Gastroesophageal sphincter (tissue), 4 donors: ENCODE results near the gene TMEM9B. TPM values are rescaled to one million over a fixed set of nuclear protein-coding genes. Genes with fewer than 3 reads are reported as not detected.

Source experiments
- ATAC-seq: fragments of 150-250 bp; one replicate; pipeline ENCODE4 v1.9.1; 2016; ENCODE audit warnings: mild to moderate bottlenecking, moderate library complexity
- H3K27ac ChIP-seq, 4 donors: fragments of 200-600 bp; sonication (generic) in 3 of 4; 1 replicate in 3 of 4; 2 replicates in 1 of 4; pipeline ENCODE4 v1.5.1; 2016 to 2019
- H3K27me3 ChIP-seq: fragments of 200-600 bp; sonication (generic); one replicate; pipeline ENCODE4 v1.5.1; 2019
- H3K36me3 ChIP-seq, 2 donors: fragments of 200-600 bp; sonication (generic); one replicate each; pipeline ENCODE4 v1.5.1; 2019; ENCODE audit warnings: control low read depth in 1 of 2
- H3K4me1 ChIP-seq, 3 donors: fragments of 200-600 bp; sonication (generic); 1 replicate in 2 of 3; 2 replicates in 1 of 3; pipeline ENCODE4 v1.5.1; 2016 to 2019; ENCODE audit warnings: control low read depth in 2 of 3
- H3K4me3 ChIP-seq, 2 donors: fragments of 200-600 bp; sonication (generic); one replicate each; pipeline ENCODE4 v1.5.1; 2019; ENCODE audit warnings: mild to moderate bottlenecking in 1 of 2, moderate library complexity in 1 of 2
- H3K9me3 ChIP-seq, 3 donors: fragments of 200-600 bp; sonication (generic); one replicate each; pipeline ENCODE4 v1.5.1; 2017 to 2019; ENCODE audit warnings: control low read depth in 2 of 3
- CTCF ChIP-seq, 4 experiments: fragments of 200-600 bp in 2 of 4; fragments of 450-650 bp in 2 of 4; sonication (generic) in 1 of 4; IDR thresholded peaks; one replicate each; pipeline ENCODE4 v1.5.1; 2017 to 2019; ENCODE audit warnings: antibody characterized with exemption in 4 of 4, mild to moderate bottlenecking in 2 of 4, moderate library complexity in 2 of 4
- EP300 ChIP-seq: sonication (generic); formaldehyde crosslinking; IDR thresholded peaks from one replicate; pipeline ENCODE4 v1.6.1; 2017; ENCODE audit warnings: antibody characterized with exemption, mild to moderate bottlenecking
- POLR2A ChIP-seq, 2 donors: fragments of 450-650 bp; IDR thresholded peaks; one replicate each; pipeline ENCODE4 v1.6.1; 2017; ENCODE audit warnings: antibody characterized with exemption in 2 of 2, mild to moderate bottlenecking in 2 of 2, moderate library complexity in 1 of 2
- POLR2AphosphoS5 ChIP-seq: sonication (generic); formaldehyde crosslinking; IDR thresholded peaks from one replicate; pipeline ENCODE4 v1.6.1; 2017; ENCODE audit warnings: antibody characterized with exemption
- WGBS, 2 donors: methylation state at CpG; one replicate each; pipeline ENCODE4 v1.1.5; 2018; ENCODE audit warnings: low coverage in 1 of 2; 5-methylcytosine and 5-hydroxymethylcytosine counted together
- total RNA-seq, 4 donors: library from RNA; depleted of rRNA; stranded (reverse); fragments of >200 nt; gene quantifications; one replicate each; pipeline ENCODE4 v1.1.0, GENCODE V29; 2016

The TMEM9B gene
- total RNA-seq, 4 donors from 2014 or later: 14.6 to 40.0 (median 21.5) TPM

- H3K27ac ChIP-seq: peak overlapping the region in 3 of 4 donors; percentile 93 to 96 (median 94)
- H3K36me3 ChIP-seq: peaks cover 0 to 9% of the 10 kb centered on the region in 2 donors
- H3K4me3 ChIP-seq: peak overlapping the region in 1 of 2 donors; percentile 89
- 2 to 12% methylated on average over 2 of the region's 2 CpGs for WGBS, 2 donors
- TF ChIP-seq CTCF (IDR thresholded peaks at IDR 0.05) (no peak), POLR2AphosphoS5 (no peak), EP300 (no peak), POLR2A (IDR thresholded peaks at IDR 0.05) (no peak)
- H3K27me3 ChIP-seq: no peaks in the 10 kb centered on the region
- peaks cover 8 to 62% (median 18%) of the 10 kb centered on the region in 3 donors for H3K4me1 ChIP-seq
- ATAC-seq: no peak
- H3K9me3 ChIP-seq: no peaks in the 10 kb centered on the region
Measured at GRCh38 chr11:8962841-8963240, 1.4 kb downstream of the TMEM9B start.

GRCh38 chr11:8961401-8961800, 2.8 kb downstream of the TMEM9B start:
- Histone ChIP-seq H3K9me3 (no peaks in the 10 kb centered on the region), H3K27me3 (no peaks in the 10 kb centered on the region), H3K4me1 (peaks cover 8 to 62% (median 18%) of the 10 kb centered on the region in 3 donors), H3K36me3 (peaks cover 0 to 19% of the 10 kb centered on the region in 2 donors), H3K4me3 (no peak overlapping the region), H3K27ac (peak overlapping the region in 1 of 4 donors; percentile 46)
- WGBS, 2 donors: 33 to 35% methylated on average over 1 to 2 of the region's 2 CpGs
- no peak for ATAC-seq
- no peak for TF ChIP-seq EP300
- no peak for TF ChIP-seq POLR2AphosphoS5
- TF ChIP-seq CTCF (IDR thresholded peaks at IDR 0.05): no peak
- no peak for TF ChIP-seq POLR2A (IDR thresholded peaks at IDR 0.05)

GRCh38 chr11:8959546-8960166, 4.6 kb downstream of the TMEM9B start:
- no peak for TF ChIP-seq POLR2AphosphoS5
- TF ChIP-seq CTCF (IDR thresholded peaks at IDR 0.05): peak; percentile 21 to 70 (median 66)
- H3K27ac ChIP-seq: peak overlapping the region; percentile 32 to 74 (median 69)
- H3K36me3 ChIP-seq: peaks cover 0 to 37% of the 10 kb centered on the region in 2 donors
- H3K9me3 ChIP-seq: no peaks in the 10 kb centered on the region
- ATAC-seq: peak; percentile 42
- no peaks in the 10 kb centered on the region for H3K27me3 ChIP-seq
- peak overlapping the region in 1 of 2 donors; percentile 11 for H3K4me3 ChIP-seq
- peaks cover 8 to 49% (median 9%) of the 10 kb centered on the region in 3 donors for H3K4me1 ChIP-seq
- 13 to 17% methylated on average over 2 of the region's 2 CpGs for WGBS, 2 donors

- peaks cover 0 to 65% of the 10 kb centered on the region in 2 donors for H3K36me3 ChIP-seq
- H3K27ac ChIP-seq: no peak overlapping the region
- no peak overlapping the region for H3K4me3 ChIP-seq
- peaks cover 0 to 29% (median 3%) of the 10 kb centered on the region in 3 donors for H3K4me1 ChIP-seq
- ATAC-seq: no peak
- 81% methylated on average over 3 of the region's 4 CpGs; no CpG with 5 or more reads in 1 of the 2 donors for WGBS, 2 donors
- H3K9me3 ChIP-seq: no peaks in the 10 kb centered on the region
- TF ChIP-seq POLR2AphosphoS5: no peak
- no peak for TF ChIP-seq EP300
- no peak for TF ChIP-seq CTCF (IDR thresholded peaks at IDR 0.05)
- TF ChIP-seq POLR2A (IDR thresholded peaks at IDR 0.05): no peak
- no peaks in the 10 kb centered on the region for H3K27me3 ChIP-seq
Measured at GRCh38 chr11:8956860-8957259, 7.4 kb downstream of the TMEM9B start.

- peaks cover 0 to 72% of the 10 kb centered on the region in 2 donors for H3K36me3 ChIP-seq
- WGBS, 2 donors: 60 to 83% methylated on average over 3 of the region's 3 CpGs
Measured at GRCh38 chr11:8948886-8949285, 15.4 kb downstream of the TMEM9B start.

More at GRCh38 chr11:8948886-8949285, 15.4 kb downstream of the TMEM9B start:
- Histone ChIP-seq H3K9me3 (no peaks in the 10 kb centered on the region), H3K4me1 (no peaks in the 10 kb centered on the region), H3K27ac (no peak overlapping the region), H3K27me3 (no peaks in the 10 kb centered on the region), H3K4me3 (no peak overlapping the region)
- no peak for TF ChIP-seq EP300
- TF ChIP-seq POLR2AphosphoS5: no peak
- no peak for TF ChIP-seq CTCF (IDR thresholded peaks at IDR 0.05)
- no peak for TF ChIP-seq POLR2A (IDR thresholded peaks at IDR 0.05)
- no peak for ATAC-seq
